K562 (cell line): ENCODE data around the gene MRPS10. TPM values are rescaled to one million over a fixed set of nuclear protein-coding genes. Genes with fewer than 3 reads are reported as not detected.
A peak's percentile ranks its signal among the peaks of the same experiment; 100 is the strongest.

ENCODE experiments used
- ATAC-seq: fragments of 200-7000 bp; cut with Tn5 transposase; 3 replicates; pipeline ENCODE4 v1.9.1; 2020; ENCODE audit warnings: moderate library complexity
- BruUV-seq: library from RNA; stranded (reverse); fragments of 400-500 nt; replicated peaks from 2 replicates; lab custom pipeline; 2021; lab: Mats Ljungman, UMichigan
- CTCF ChIA-PET: fragments of 300-600 bp; formaldehyde crosslinking; extraction: SDS; loops from one replicate; lab custom pipeline; 2021; ENCODE audit warnings: low intra/inter-chr PET ratio; lab: Yijun Ruan, JAX
- POLR2A ChIA-PET: fragments of 300-600, 350-650 bp; sonication (Branson Sonifier 250); formaldehyde crosslinking; extraction: SDS; loops from one replicate; lab custom pipeline; 2021; ENCODE audit warnings: antibody characterized with exemption, inconsistent platforms; lab: Yijun Ruan, JAX
- DNase-seq, 4 experiments: peaks; one replicate each; pipeline versions ENCODE4 v3.0.0 to v3.0.0-alpha.2; 2011 to 2018; ENCODE audit warnings: low spot score in 3 of 4, mixed read lengths in 3 of 4; ENCODE audit errors: extremely low read depth in 1 of 4
- FAIRE-seq: peaks from 2 replicates; lab custom pipeline; 2011; peaks lifted over from hg19 to GRCh38; lab: Jason Lieb, UNC
- H2AFZ ChIP-seq: 2 replicates; pipeline ENCODE4 v1.6.0; 2011; ENCODE audit warnings: low read depth, low read length, control low read depth, inconsistent platforms
- H3K27ac ChIP-seq: fragments of 200-600 bp; 3 replicates; pipeline ENCODE4 v1.8.0; 2011; ENCODE audit warnings: low read depth, mild to moderate bottlenecking, control low read depth, inconsistent platforms, low read length, moderate library complexity, mixed read lengths; ENCODE audit errors: extremely low read depth
- H3K27me3 ChIP-seq, 2 experiments: fragments of 300-600 bp in 1 of 2; 2 replicates in 1 of 2; 3 replicates in 1 of 2; pipeline versions ENCODE4 v1.6.0 to v1.8.0; 2011; ENCODE audit warnings: inconsistent platforms in 2 of 2, low read length in 2 of 2, mild to moderate bottlenecking in 1 of 2, mixed read lengths in 1 of 2, moderate library complexity in 1 of 2; ENCODE audit not compliant: control insufficient read depth in 2 of 2, insufficient read depth in 2 of 2
- H3K36me3 ChIP-seq: fragments of 300-600 bp; 3 replicates; pipeline ENCODE4 v1.8.0; 2011; ENCODE audit warnings: mild to moderate bottlenecking, low read length, inconsistent platforms; ENCODE audit not compliant: control insufficient read depth, insufficient read depth
- H3K4me1 ChIP-seq, 2 experiments: fragments of 200-600 bp in 1 of 2; replicated peaks in 1 of 2; 2 replicates in 1 of 2; 3 replicates in 1 of 2; pipeline versions ENCODE4 v1.5.1 to v1.8.0; 2011; ENCODE audit warnings: inconsistent platforms in 2 of 2, low read length in 2 of 2, mild to moderate bottlenecking in 1 of 2, mixed read lengths in 1 of 2, moderate library complexity in 1 of 2; ENCODE audit not compliant: control insufficient read depth in 2 of 2, insufficient read depth in 2 of 2
- H3K4me2 ChIP-seq: 2 replicates; pipeline ENCODE4 v1.6.1; 2011; ENCODE audit warnings: low read length, control low read depth, inconsistent platforms, mixed read lengths; ENCODE audit not compliant: insufficient read depth
- H3K4me3 ChIP-seq: fragments of 200-600 bp; sonication (generic), shearing (Covaris generic); 2 replicates; pipeline ENCODE4 v1.5.1; 2016; ENCODE audit warnings: control low read depth, inconsistent platforms
- H3K79me2 ChIP-seq: fragments of 200-600 bp; 3 replicates; pipeline ENCODE4 v1.8.0; 2011; ENCODE audit warnings: low read length, inconsistent platforms; ENCODE audit not compliant: control insufficient read depth, insufficient read depth
- H3K9ac ChIP-seq, 2 experiments: 2 replicates each; pipeline versions ENCODE4 v1.6.0 to v1.6.1; 2011; ENCODE audit warnings: low read depth in 2 of 2, low read length in 2 of 2, control low read depth in 1 of 2, inconsistent platforms in 1 of 2, mild to moderate bottlenecking in 1 of 2, mixed read lengths in 1 of 2; ENCODE audit not compliant: insufficient read depth in 1 of 2
- H3K9me1 ChIP-seq: one replicate; pipeline ENCODE4 v1.6.0; 2011; ENCODE audit warnings: inconsistent platforms, mild to moderate bottlenecking, low read length, moderate library complexity; ENCODE audit not compliant: control insufficient read depth, insufficient read depth
- H3K9me3 ChIP-seq: replicated peaks from 2 replicates; pipeline ENCODE4 v1.5.1; 2011; ENCODE audit warnings: low read depth, low read length, inconsistent platforms; ENCODE audit not compliant: control insufficient read depth, insufficient read depth
- H4K20me1 ChIP-seq: replicated peaks from 2 replicates; pipeline ENCODE4 v1.6.1; 2011; ENCODE audit warnings: low read length, inconsistent platforms, mixed read lengths; ENCODE audit not compliant: control insufficient read depth, insufficient read depth
- CBFA2T3 ChIP-seq: fragments of 450-650 bp; IDR thresholded peaks from 2 replicates; pipeline ENCODE4 v1.6.1; 2017
- CREBBP ChIP-seq: IDR thresholded peaks from one replicate; pipeline ENCODE4 v1.6.1; 2012; ENCODE audit warnings: low read depth, mild to moderate bottlenecking, control low read depth, inconsistent platforms, low read length
- HDAC1 ChIP-seq, 2 experiments: fragments of 450-650 bp; IDR thresholded peaks; 2 replicates each; pipeline ENCODE4 v1.6.1; 2016 to 2017; ENCODE audit warnings: inconsistent platforms in 1 of 2, mild to moderate bottlenecking in 1 of 2, moderate library complexity in 1 of 2
- KDM1A ChIP-seq, 2 experiments: fragments of 450-650 bp; IDR thresholded peaks; 2 replicates each; pipeline ENCODE4 v1.6.1; 2016; ENCODE audit warnings: mild to moderate bottlenecking in 2 of 2
- MEIS2 ChIP-seq: fragments of 450-650 bp; IDR thresholded peaks from 2 replicates; pipeline ENCODE4 v1.6.1; 2014; ENCODE audit warnings: mild to moderate bottlenecking; ENCODE audit not compliant: partially characterized antibody
- NR2C2 ChIP-seq, 2 experiments: fragments of 200-800 bp in 1 of 2; sonication (Bioruptor generic) in 1 of 2; sonication (generic) in 1 of 2; formaldehyde crosslinking in 1 of 2; IDR thresholded peaks; 2 replicates each; pipeline versions ENCODE4 v1.6.1 to v1.8.0; 2016 to 2022; ENCODE audit warnings: mild to moderate bottlenecking in 1 of 2, missing compliant biosample characterization in 1 of 2, missing genetic modification characterization in 1 of 2, missing genetic modification reagents in 1 of 2
- TRIM28 ChIP-seq: fragments of 450-650 bp; IDR thresholded peaks from 2 replicates; pipeline ENCODE4 v1.6.1; 2017
- in situ Hi-C: fragments of 300-500 bp; cut with MboI; formaldehyde crosslinking; loops from 4 replicates; pipeline ENCODE4 v1.15.0; 2018; ENCODE audit warnings: inconsistent platforms, mixed read lengths
- intact Hi-C: fragments of 100-400 bp; cut with micrococcal nuclease; formaldehyde crosslinking; loops from 2 replicates; pipeline ENCODE4 v1.14.2; 2022
- polyA plus RNA-seq, 8 experiments: library from polyadenylated mRNA; depleted of rRNA in 4 of 8; stranded (reverse) in 5 of 8; unstranded in 3 of 8; fragments of >200 nt; fragmentation: Nextera tagmentation in 2 of 8; fragmentation: Illumina TruSeq in 1 of 8; extraction: Ambion mirVana in 2 of 8; extraction: Trizol in 1 of 8; gene quantifications; 2 replicates each; pipeline versions ENCODE4 v1.2.1 to v1.2.3, GENCODE V29; 2011 to 2014; ENCODE audit warnings: inconsistent platforms in 1 of 8, missing spikeins in 1 of 8
- total RNA-seq, 7 experiments: library from RNA; depleted of rRNA in 6 of 7; stranded (reverse); fragments of >200 nt in 6 of 7; fragmentation: Illumina TruSeq in 2 of 7; extraction: Trizol in 2 of 7; gene quantifications; 2 replicates each; pipeline versions ENCODE4 v1.2.1 to v1.2.3, GENCODE V29; 2011 to 2021; ENCODE audit warnings: low replicate concordance in 1 of 7

MRPS10 gene
- total and polyA plus RNA-seq, 9 of the 15 experiments (the other 6 are each of a cell fraction or from before 2014, with no cell fraction given): 48.6 to 166 (median 93.7) TPM

DNA sequence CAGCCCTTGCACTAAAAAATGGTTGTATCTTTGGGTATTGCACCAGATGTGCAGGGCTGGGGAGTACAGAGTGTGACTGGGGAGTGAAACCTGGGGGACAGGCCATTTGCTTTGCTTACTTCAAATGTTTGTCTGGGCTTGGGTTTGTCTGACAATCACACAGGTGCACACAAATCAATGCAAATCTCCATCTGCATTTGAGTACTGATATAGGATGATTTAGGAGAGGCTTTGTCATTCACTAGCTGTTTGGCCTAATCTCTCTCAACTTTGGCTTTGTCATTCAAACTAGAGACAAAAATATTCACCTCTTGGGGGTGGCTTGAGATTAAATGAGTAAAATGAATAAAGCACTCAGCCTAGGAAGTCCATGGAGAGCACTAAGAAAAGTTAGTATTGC, 40.7 kb downstream of the MRPS10 start:
- TF ChIP-seq HDAC1 (IDR thresholded peaks at IDR 0.05) (0 out of 4 replicates have a peak, but pooled peaks of 1 of the 2 experiments have one; percentile 21), TRIM28 (no peak), NR2C2 (CRISPR knock-in tag; IDR thresholded peaks at IDR 0.05) (no peak), NR2C2 (tag; IDR thresholded peaks at IDR 0.05) (no peak), KDM1A (IDR thresholded peaks at IDR 0.05) (peak; percentile 58 to 69; a peak in 3 of 4 replicates), MEIS2 (peak; percentile 28), CBFA2T3 (peak; percentile 33; the same call in 1 of the 2 replicates), CREBBP (no peak)
- no peak overlapping the region for H3K4me3 ChIP-seq

More for the DNA sequence above, 40.7 kb downstream of the MRPS10 start:
- Histone ChIP-seq H4K20me1 (no peaks in the 10 kb centered on the region), H3K9ac (no peak overlapping the region), H3K27ac (no peak overlapping the region), H3K4me2 (no peak overlapping the region), H3K79me2 (no peaks in the 10 kb centered on the region), H2AFZ (no peak overlapping the region), H3K36me3 (no peaks in the 10 kb centered on the region), H3K9me1 (no peaks in the 10 kb centered on the region), H3K27me3 (no peaks in the 10 kb centered on the region), H3K9me3 (no peaks in the 10 kb centered on the region), H3K4me1 (peaks cover under 1 to 25% of the 10 kb centered on the region in 2 experiments; a peak in 4 of 5 replicates)
- FAIRE-seq: no peak
- POLR2A ChIA-PET: interaction anchor here (1.0 kb wide), 1 partner anchor 18 kb away, joined by 4 read pairs; the partner anchor contains the start of gene GUCA1B
- no peak for ATAC-seq
- intact Hi-C loops (no loop called here), in situ Hi-C loops (no loop called here)
- CTCF ChIA-PET: interaction anchor here (1.4 kb wide), 1 partner anchor 11 kb away, joined by 6 read pairs; no protein-coding TSS in a partner anchor
- no peak for DNase-seq
- no TSS peak for BruUV-seq
